Testis (tissue), 2 donors: ENCODE data around the gene CPD.

Experiments used
- POLR2A ChIP-seq: fragments of 450-650 bp; IDR thresholded peaks from one replicate; pipeline ENCODE4 v1.6.1; 2017; ENCODE audit warnings: antibody characterized with exemption, mild to moderate bottlenecking, moderate library complexity
- TF ChIP-seq, protein P1 (sequence below), 3 experiments: fragments of 450-650 bp in 2 of 3; fragments of 200-600 bp in 1 of 3; sonication (generic) in 1 of 3; IDR thresholded peaks; one replicate each; pipeline ENCODE4 v1.5.1; 2016 to 2019; ENCODE audit warnings: antibody characterized with exemption in 3 of 3, mild to moderate bottlenecking in 2 of 3, moderate library complexity in 1 of 3

DNA sequence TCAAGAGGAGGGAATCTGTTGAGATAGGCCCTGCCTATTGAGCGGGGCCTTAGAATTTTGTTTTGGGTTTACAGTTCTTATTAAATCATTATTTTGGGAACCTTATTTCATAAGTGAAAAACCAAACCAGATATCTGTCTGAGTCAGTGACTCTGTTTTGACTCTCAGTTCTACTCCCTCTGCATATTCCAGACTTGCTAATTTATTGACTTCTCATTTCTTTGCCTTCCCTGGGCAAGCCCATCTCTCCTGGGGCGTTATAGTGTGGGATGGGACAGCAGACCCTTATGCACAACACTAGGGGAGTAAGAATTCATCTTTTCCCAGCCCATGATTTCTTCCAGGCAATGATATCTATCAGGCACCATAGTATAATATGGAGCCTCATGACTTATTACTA is 45.7 kb downstream of the CPD start:
- TF ChIP-seq, protein P1, sequence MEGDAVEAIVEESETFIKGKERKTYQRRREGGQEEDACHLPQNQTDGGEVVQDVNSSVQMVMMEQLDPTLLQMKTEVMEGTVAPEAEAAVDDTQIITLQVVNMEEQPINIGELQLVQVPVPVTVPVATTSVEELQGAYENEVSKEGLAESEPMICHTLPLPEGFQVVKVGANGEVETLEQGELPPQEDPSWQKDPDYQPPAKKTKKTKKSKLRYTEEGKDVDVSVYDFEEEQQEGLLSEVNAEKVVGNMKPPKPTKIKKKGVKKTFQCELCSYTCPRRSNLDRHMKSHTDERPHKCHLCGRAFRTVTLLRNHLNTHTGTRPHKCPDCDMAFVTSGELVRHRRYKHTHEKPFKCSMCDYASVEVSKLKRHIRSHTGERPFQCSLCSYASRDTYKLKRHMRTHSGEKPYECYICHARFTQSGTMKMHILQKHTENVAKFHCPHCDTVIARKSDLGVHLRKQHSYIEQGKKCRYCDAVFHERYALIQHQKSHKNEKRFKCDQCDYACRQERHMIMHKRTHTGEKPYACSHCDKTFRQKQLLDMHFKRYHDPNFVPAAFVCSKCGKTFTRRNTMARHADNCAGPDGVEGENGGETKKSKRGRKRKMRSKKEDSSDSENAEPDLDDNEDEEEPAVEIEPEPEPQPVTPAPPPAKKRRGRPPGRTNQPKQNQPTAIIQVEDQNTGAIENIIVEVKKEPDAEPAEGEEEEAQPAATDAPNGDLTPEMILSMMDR (IDR thresholded peaks at IDR 0.05), result no peak
- TF ChIP-seq POLR2A, result no peak
